HL-60 (cell line): ENCODE data around the gene PYROXD2.

Source experiments
- DNase-seq, 2 experiments: peaks; one replicate each; pipeline ENCODE4 v3.0.0-alpha.2; 2010 to 2020; ENCODE audit warnings: low read depth in 1 of 2, low spot score in 1 of 2
- H3K27ac ChIP-seq: fragments of 250-450 bp; sonication (Bioruptor Pico); replicated peaks from 2 replicates; pipeline ENCODE4 v1.5.1; 2020; ENCODE audit warnings: mild to moderate bottlenecking, moderate library complexity
- H3K27me3 ChIP-seq: fragments of 250-450 bp; sonication (Bioruptor Pico); 2 replicates; pipeline ENCODE4 v1.5.1; 2021; ENCODE audit warnings: mild to moderate bottlenecking, moderate library complexity; ENCODE audit not compliant: insufficient read depth, poor library complexity, severe bottlenecking
- H3K4me3 ChIP-seq: replicated peaks from 2 replicates; pipeline ENCODE4 v1.5.1; 2011; ENCODE audit warnings: mild to moderate bottlenecking, control low read depth, low read length; ENCODE audit not compliant: insufficient read depth
- GABPA ChIP-seq: IDR thresholded peaks from 2 replicates; pipeline ENCODE4 v1.6.1; 2012; ENCODE audit warnings: low read depth
- POLR2AphosphoS5 ChIP-seq: IDR thresholded peaks from 2 replicates; pipeline ENCODE4 v1.6.1; 2012; ENCODE audit warnings: low read depth
- SPI1 ChIP-seq: IDR thresholded peaks from 2 replicates; pipeline ENCODE4 v1.6.1; 2012; ENCODE audit warnings: low read depth, mild to moderate bottlenecking, borderline replicate concordance
- TF ChIP-seq, protein P1 (sequence below): IDR thresholded peaks from 2 replicates; pipeline ENCODE4 v1.6.1; 2012; ENCODE audit warnings: low read depth; ENCODE audit not compliant: insufficient replicate concordance
- TF ChIP-seq, protein P2 (sequence below): IDR thresholded peaks from one replicate; pipeline ENCODE4 v1.5.1; 2011; ENCODE audit warnings: low read length, control low read depth, inconsistent platforms; ENCODE audit not compliant: insufficient read depth

The PYROXD2 gene

DNA sequence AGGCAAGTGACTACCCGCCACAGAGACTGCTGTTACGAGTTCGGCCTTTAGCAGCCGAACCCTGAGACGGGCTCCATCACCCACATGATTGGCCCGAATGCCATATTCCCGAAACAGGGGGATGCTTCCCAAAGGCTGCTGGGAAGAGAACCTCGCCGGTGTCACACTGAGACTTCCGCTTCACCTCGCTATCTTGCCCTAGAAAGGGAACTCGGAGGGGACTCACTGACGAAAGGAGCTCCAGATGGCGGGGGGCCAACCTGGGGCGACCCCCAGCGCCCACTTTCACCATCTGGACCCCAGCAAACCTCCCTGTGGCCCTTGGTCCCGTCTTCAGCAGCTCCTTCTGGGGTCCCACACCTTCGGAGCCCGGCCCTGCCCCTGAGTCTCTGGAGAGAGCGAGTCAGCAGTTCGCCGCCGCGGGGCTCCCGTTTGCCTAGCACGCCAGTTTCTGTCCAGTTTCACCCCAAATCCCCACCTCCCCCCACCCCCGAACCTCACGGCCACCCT, 31.2 kb upstream of the PYROXD2 start:
- H3K27ac ChIP-seq, result peak overlapping the region; percentile 90
- peak overlapping the region; percentile 71 for H3K4me3 ChIP-seq
- peak; percentile 58 to 66 for DNase-seq
- TF ChIP-seq, protein P1, sequence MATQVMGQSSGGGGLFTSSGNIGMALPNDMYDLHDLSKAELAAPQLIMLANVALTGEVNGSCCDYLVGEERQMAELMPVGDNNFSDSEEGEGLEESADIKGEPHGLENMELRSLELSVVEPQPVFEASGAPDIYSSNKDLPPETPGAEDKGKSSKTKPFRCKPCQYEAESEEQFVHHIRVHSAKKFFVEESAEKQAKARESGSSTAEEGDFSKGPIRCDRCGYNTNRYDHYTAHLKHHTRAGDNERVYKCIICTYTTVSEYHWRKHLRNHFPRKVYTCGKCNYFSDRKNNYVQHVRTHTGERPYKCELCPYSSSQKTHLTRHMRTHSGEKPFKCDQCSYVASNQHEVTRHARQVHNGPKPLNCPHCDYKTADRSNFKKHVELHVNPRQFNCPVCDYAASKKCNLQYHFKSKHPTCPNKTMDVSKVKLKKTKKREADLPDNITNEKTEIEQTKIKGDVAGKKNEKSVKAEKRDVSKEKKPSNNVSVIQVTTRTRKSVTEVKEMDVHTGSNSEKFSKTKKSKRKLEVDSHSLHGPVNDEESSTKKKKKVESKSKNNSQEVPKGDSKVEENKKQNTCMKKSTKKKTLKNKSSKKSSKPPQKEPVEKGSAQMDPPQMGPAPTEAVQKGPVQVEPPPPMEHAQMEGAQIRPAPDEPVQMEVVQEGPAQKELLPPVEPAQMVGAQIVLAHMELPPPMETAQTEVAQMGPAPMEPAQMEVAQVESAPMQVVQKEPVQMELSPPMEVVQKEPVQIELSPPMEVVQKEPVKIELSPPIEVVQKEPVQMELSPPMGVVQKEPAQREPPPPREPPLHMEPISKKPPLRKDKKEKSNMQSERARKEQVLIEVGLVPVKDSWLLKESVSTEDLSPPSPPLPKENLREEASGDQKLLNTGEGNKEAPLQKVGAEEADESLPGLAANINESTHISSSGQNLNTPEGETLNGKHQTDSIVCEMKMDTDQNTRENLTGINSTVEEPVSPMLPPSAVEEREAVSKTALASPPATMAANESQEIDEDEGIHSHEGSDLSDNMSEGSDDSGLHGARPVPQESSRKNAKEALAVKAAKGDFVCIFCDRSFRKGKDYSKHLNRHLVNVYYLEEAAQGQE, result no peak
- TF ChIP-seq SPI1, result peak; percentile 61; the same call in 1 of the 2 replicates
- H3K27me3 ChIP-seq, result peaks cover 2% of the 10 kb centered on the region

DNA sequence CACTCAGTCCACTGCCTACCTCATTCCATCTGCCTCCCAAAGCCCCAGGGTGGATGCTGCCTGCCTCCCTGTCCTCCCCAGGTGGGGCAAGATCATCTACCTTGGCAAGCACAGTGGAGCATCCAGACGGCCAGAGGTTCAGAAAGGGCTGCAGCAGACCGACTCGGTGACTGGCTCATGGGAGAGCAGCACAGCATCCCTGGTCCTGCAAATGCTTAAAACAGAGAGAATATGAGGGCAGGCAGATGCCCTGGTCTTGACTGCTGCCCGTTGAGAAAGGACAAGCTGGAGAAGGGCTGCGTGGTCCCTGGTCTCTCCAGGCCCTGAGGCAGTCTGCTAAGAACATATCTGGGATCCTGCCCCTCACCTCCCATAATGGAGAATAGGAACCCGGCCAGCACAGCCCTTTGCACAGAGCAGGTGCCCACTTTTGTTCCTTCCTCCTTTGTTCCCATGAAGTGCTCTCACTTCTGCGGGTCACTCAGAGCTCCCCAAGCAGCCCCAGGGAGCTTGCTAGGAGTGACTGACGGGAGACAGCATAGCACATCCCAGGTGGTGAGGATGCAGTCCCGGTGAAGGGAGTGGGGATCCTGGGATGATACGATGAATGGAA, 30.3 kb upstream of the PYROXD2 start:
- DNase-seq, result no peak
- no peak for TF ChIP-seq SPI1
- no peak for TF ChIP-seq POLR2AphosphoS5
- TF ChIP-seq, protein P1, result no peak
- TF ChIP-seq GABPA, result no peak
- TF ChIP-seq, protein P2, sequence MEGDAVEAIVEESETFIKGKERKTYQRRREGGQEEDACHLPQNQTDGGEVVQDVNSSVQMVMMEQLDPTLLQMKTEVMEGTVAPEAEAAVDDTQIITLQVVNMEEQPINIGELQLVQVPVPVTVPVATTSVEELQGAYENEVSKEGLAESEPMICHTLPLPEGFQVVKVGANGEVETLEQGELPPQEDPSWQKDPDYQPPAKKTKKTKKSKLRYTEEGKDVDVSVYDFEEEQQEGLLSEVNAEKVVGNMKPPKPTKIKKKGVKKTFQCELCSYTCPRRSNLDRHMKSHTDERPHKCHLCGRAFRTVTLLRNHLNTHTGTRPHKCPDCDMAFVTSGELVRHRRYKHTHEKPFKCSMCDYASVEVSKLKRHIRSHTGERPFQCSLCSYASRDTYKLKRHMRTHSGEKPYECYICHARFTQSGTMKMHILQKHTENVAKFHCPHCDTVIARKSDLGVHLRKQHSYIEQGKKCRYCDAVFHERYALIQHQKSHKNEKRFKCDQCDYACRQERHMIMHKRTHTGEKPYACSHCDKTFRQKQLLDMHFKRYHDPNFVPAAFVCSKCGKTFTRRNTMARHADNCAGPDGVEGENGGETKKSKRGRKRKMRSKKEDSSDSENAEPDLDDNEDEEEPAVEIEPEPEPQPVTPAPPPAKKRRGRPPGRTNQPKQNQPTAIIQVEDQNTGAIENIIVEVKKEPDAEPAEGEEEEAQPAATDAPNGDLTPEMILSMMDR, result no peak
- Histone ChIP-seq H3K27me3 (no peaks in the 10 kb centered on the region), H3K27ac (no peak overlapping the region), H3K4me3 (peak overlapping the region; percentile 71)

DNA sequence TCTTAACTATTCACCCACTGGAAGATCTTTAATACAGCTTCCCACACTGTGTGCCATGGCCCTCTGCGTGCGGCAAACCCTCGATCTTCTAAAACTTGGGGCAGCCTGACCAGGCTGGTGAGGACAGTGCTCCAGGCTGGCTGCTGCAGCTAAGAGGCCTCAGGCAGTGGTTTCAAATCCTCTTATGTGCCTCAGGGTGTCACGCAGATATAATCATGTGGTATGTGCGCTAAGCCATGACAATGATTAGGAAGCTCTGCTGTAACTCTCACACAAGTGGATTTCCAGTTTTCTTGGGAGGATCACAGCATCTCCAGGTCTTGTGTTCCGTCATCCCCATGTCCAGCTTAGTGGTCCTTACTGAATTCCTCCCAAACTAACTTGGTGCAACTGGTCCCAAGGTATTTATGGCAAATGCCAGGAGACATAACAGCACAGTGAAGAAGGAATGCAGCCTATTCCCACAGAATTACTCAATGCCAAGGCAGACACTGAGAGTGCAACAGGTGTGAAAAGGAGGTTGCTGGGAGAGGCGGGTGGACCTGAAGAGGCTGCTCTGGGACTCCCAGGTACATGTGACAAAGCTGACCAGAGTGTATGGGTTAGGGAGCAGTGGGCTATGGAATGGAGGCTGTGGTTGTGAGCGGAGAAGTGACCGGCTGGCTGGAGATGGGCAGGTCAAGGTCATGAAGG, 29.5 kb upstream of the PYROXD2 start:
- TF ChIP-seq, protein P1, result no peak
- no peak overlapping the region for H3K4me3 ChIP-seq
- no peaks in the 10 kb centered on the region for H3K27me3 ChIP-seq
- no peak overlapping the region for H3K27ac ChIP-seq
- DNase-seq, result no peak

DNA sequence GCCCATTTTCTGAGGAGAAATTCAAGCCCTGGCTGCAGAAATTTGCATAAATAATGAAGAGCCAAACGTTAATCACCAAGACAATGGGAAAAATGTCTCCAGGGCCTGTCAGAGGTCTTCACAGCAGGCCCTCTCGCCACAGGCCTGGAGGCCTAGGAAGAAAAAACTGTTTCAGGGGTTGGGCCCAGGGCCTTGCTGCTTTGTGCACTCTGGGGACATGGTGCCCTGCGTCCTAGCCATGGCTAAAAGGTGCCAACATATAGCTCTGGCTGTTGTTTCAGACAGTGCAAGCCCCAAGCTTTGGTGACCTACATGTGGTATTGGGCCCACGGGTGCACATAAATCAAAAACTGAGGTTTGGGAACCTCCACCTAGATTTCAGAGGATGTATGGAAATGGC, 23.7 kb upstream of the PYROXD2 start:
- no peak for DNase-seq
- H3K27me3 ChIP-seq, result no peaks in the 10 kb centered on the region
- H3K27ac ChIP-seq, result no peak overlapping the region
- TF ChIP-seq, protein P2, result no peak
- TF ChIP-seq, protein P1, result no peak
- TF ChIP-seq SPI1 (no peak), POLR2AphosphoS5 (no peak), GABPA (no peak)
- H3K4me3 ChIP-seq, result no peak overlapping the region
